HCT116 (cell line): Measurements from ENCODE around the gene DCHS1.

Source experiments
- CTCF ChIP-seq, 3 experiments: fragments of 200-600 bp in 1 of 3; sonication (generic) in 1 of 3; IDR thresholded peaks in 2 of 3; conservative IDR thresholded peaks in 1 of 3; 2 replicates each; pipeline ENCODE4 v1.5.1; 2012 to 2017; ENCODE audit warnings: low read depth in 2 of 3, low read length in 2 of 3, antibody characterized with exemption in 1 of 3, borderline replicate concordance in 1 of 3, control low read depth in 1 of 3, mild to moderate bottlenecking in 1 of 3, mixed read lengths in 1 of 3, mixed run types in 1 of 3, moderate library complexity in 1 of 3; ENCODE audit not compliant: insufficient read depth in 1 of 3
- RAD21 ChIP-seq: IDR thresholded peaks from 2 replicates; pipeline ENCODE4 v1.6.1; 2012; ENCODE audit warnings: low read depth, mild to moderate bottlenecking
- YY1 ChIP-seq: IDR thresholded peaks from 2 replicates; pipeline ENCODE4 v1.6.1; 2011; ENCODE audit warnings: low read length, low read depth, moderate library complexity, mild to moderate bottlenecking; ENCODE audit not compliant: insufficient replicate concordance; ENCODE audit errors: extremely low read depth

- TF ChIP-seq RAD21 (no peak), YY1 (no peak), CTCF (IDR thresholded peaks at IDR 0.05 in 2 of 3, conservative IDR thresholded peaks at IDR 0.05 in 1 of 3; ENCODE audit: borderline replicate concordance in 1 of 3, insufficient read depth in 1 of 3, low read depth in 2 of 3, low read length in 2 of 3) (no peak)
Measured at GRCh38 chr11:6657346-6657745, 1.7 kb upstream of the DCHS1 start.
